GM18951 (cell line): ENCODE results near the gene FHDC1.

Experiments used
- POLR2A ChIP-seq: IDR thresholded peaks from 4 replicates; pipeline ENCODE4 v1.6.1; 2011; ENCODE audit warnings: mild to moderate bottlenecking; ENCODE audit not compliant: insufficient read length, insufficient read depth; ENCODE audit errors: extremely low read depth
- in situ Hi-C: fragments of 300-500 bp; cut with MboI; formaldehyde crosslinking; loops from one replicate; pipeline ENCODE4 v1.12.0; 2022; ENCODE audit warnings: low sequenced_read_pairs, mixed read lengths, inconsistent platforms; ENCODE audit not compliant: unreplicated experiment

Gene FHDC1

GRCh38 chr4:152920768-152921167, 15.4 kb upstream of the FHDC1 start:
- no peak for TF ChIP-seq POLR2A
- in situ Hi-C loops: no loop called here

DNA sequence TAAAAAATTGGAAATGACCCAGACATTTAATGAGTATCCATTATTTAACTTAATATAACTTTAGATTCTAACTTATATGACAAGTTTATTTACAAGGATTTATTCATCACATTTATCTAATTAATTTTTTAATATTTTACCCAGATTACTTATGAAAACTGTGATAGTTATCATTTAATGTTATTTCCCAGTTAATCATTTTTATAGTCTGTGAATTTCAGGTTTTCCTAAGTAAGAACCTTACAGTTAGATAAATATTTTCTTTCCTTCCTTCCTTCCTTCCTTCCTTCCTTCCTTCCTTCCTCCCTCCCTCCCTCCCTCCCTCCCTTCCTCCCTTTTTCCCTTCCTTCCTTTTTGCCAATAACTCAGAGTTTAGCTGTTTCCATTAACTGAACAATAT, 14.8 kb upstream of the FHDC1 start:
- TF ChIP-seq POLR2A: no peak
- in situ Hi-C loops: no loop called here

DNA sequence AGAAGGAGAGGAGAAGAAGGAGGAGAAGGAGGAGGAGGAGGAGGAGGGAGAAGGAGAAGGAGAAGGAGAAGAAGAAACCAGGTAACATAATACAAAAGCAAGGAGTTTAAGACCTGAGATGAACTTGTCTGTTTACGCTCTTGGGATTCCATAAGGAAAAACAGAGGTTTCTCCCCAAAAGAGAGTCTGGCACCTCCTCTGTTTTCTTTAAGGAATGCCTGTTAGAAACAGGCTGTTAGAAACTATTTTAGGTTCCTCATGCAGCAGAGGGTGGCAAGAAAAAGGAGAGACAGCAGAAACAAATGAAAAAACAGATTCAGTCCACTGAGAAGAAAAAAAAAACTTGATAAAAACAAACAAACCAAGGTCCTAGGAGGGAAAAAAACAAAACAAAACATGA, 10.3 kb upstream of the FHDC1 start:
- TF ChIP-seq POLR2A: no peak
- in situ Hi-C loops: no loop called here

- no peak for TF ChIP-seq POLR2A
- in situ Hi-C loops: no loop called here
These were observed 9.2 kb upstream of the FHDC1 start for GRCh38 chr4:152926959-152927358.

GRCh38 chr4:152927737-152928136, 8.4 kb upstream of the FHDC1 start:
- in situ Hi-C loops: no loop called here

GRCh38 chr4:152928286-152928685, 7.8 kb upstream of the FHDC1 start:
- in situ Hi-C loops: no loop called here
- no peak for TF ChIP-seq POLR2A

More at GRCh38 chr4:152927737-152928136, 8.4 kb upstream of the FHDC1 start:
- TF ChIP-seq POLR2A: no peak

DNA sequence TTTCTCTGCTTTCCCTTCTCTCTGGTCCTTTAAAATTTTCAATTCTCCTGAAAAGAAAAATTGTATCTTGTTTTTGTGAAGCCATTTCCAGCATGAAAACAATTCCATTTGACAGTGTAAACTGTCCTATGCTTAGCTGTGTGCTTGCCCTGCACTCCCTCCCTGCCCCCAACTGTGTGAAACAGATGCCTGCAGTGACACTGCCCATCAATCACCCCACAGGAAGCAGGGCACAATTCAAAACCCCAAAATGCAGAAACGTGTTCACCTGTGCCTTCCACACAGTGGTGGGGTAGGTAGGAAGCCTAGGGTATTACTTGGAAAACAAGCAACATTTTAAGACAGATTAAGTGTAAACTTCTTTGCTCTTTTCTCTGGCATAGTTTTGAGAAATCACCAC, 6.2 kb upstream of the FHDC1 start:
- in situ Hi-C loops: no loop called here

GRCh38 chr4:152935143-152935542, 980 bp upstream of the FHDC1 start:
- no peak for TF ChIP-seq POLR2A
- in situ Hi-C loops: no loop called here

More for the DNA sequence above, 6.2 kb upstream of the FHDC1 start:
- TF ChIP-seq POLR2A: no peak

GRCh38 chr4:152936446-152937335, 568 bp downstream of the FHDC1 start:
- in situ Hi-C loops: no loop called here
- TF ChIP-seq POLR2A: no peak

- in situ Hi-C loops: no loop called here
- no peak for TF ChIP-seq POLR2A
These were observed 1.5 kb downstream of the FHDC1 start for GRCh38 chr4:152937336-152938236.

GRCh38 chr4:152938237-152938947, 2.3 kb downstream of the FHDC1 start:
- in situ Hi-C loops: no loop called here
- TF ChIP-seq POLR2A: no peak

DNA sequence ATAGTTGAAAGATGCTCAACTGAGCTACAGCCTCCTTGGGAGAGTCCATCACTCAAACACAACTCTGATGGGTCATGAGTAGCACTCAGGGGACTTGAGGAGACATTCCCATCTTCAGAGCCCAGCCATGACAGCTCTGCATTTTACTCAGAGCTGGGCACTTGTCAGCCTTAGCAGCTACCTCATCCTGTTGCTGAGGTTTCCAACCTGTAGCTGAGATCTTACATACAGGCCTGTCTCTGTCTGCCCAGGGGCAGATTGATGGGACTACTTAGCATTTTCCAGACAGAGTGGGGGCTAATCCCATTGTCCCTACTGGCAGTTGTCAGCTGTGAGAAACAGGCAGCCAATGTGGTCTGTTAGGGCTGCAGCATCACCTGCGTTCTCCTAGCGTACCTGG, 3.5 kb downstream of the FHDC1 start:
- TF ChIP-seq POLR2A: no peak

GRCh38 chr4:152940461-152940860, 4.3 kb downstream of the FHDC1 start:
- in situ Hi-C loops: no loop called here
- TF ChIP-seq POLR2A: no peak

More for the DNA sequence above, 3.5 kb downstream of the FHDC1 start:
- in situ Hi-C loops: no loop called here
